Lower leg skin (tissue), 3 donors: ENCODE results near the gene F10.

Experiments
- POLR2A ChIP-seq, 2 donors: fragments of 450-650 bp; IDR thresholded peaks; one replicate each; pipeline ENCODE4 v1.6.1; 2016 to 2017; ENCODE audit warnings: antibody characterized with exemption in 2 of 2, mild to moderate bottlenecking in 1 of 2, moderate library complexity in 1 of 2
- TF ChIP-seq, protein P1 (sequence below), 3 donors: fragments of 450-650 bp; IDR thresholded peaks; one replicate each; pipeline ENCODE4 v1.5.1; 2016; ENCODE audit warnings: antibody characterized with exemption in 3 of 3, mild to moderate bottlenecking in 3 of 3, moderate library complexity in 2 of 3

DNA sequence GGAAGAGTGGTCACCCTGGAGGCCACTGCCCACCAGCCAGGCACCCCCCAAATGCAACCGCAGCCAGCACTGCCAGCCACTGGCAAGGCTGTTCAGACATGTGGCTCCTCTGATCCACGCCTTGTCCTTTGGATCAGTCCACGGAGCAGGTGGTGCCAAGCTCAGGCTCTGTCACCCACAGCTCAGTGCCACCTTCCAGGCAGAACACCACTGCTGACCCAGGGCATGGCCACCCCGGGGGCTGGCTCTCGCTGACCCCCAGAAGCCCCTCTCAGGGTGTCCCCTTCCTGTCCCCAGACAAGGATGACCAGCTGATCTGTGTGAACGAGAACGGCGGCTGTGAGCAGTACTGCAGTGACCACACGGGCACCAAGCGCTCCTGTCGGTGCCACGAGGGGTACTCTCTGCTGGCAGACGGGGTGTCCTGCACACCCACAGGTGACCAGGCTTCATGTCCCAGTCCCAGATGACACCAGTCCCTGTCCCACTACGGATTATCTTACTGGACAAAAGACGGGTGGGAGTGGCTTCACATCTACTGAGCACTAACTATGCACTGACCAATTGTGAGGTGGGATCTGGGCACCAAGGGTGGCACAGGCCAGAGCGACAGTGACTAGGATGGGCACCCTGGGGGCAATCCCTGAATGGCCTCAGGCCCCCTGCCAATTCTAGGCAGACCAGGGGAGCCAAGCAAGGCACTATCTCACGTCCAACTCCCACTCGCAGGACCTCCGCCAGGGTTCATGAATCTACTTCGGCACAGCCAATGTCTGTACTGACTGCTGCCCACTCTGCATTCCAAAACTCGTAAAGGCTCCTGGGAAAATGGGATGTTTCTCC is 7.0 kb upstream of the F10 start:
- TF ChIP-seq, protein P1, sequence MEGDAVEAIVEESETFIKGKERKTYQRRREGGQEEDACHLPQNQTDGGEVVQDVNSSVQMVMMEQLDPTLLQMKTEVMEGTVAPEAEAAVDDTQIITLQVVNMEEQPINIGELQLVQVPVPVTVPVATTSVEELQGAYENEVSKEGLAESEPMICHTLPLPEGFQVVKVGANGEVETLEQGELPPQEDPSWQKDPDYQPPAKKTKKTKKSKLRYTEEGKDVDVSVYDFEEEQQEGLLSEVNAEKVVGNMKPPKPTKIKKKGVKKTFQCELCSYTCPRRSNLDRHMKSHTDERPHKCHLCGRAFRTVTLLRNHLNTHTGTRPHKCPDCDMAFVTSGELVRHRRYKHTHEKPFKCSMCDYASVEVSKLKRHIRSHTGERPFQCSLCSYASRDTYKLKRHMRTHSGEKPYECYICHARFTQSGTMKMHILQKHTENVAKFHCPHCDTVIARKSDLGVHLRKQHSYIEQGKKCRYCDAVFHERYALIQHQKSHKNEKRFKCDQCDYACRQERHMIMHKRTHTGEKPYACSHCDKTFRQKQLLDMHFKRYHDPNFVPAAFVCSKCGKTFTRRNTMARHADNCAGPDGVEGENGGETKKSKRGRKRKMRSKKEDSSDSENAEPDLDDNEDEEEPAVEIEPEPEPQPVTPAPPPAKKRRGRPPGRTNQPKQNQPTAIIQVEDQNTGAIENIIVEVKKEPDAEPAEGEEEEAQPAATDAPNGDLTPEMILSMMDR (IDR thresholded peaks at IDR 0.05) = no peak
- no peak for TF ChIP-seq POLR2A (IDR thresholded peaks at IDR 0.05)
